HepG2 (cell line): ENCODE measurements around the gene TMEM269.

Source experiments
- EZH2 ChIP-seq: conservative IDR thresholded peaks from 2 replicates; pipeline ENCODE4 v1.6.1; 2012; ENCODE audit warnings: mild to moderate bottlenecking, low read depth, low read length, moderate library complexity
- TF ChIP-seq, protein P1 (sequence below): sonication (generic); formaldehyde crosslinking; IDR thresholded peaks from 2 replicates; pipeline ENCODE4 v1.5.0; 2020; ENCODE audit warnings: missing genetic modification reagents, mild to moderate bottlenecking, borderline replicate concordance

DNA sequence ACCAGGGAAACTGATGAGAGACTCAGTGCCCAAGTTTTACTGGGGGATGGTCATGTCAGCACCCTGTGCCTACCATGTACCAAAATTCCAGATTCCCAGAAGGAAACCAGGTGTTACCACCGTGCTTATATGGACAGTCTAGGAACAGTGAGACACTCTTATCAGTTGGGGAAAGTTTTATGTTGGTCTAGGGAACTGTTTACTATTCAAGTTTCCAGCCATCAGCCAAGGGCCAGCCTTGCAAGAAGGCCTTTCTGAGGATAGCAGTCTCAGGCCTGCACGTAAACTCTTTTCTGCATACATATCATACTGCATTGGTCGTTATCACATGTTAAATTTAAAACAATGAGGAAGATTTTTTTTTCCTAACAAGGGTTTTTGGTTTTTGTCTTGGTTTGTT, 12.6 kb downstream of the TMEM269 start:
- TF ChIP-seq, protein P1, sequence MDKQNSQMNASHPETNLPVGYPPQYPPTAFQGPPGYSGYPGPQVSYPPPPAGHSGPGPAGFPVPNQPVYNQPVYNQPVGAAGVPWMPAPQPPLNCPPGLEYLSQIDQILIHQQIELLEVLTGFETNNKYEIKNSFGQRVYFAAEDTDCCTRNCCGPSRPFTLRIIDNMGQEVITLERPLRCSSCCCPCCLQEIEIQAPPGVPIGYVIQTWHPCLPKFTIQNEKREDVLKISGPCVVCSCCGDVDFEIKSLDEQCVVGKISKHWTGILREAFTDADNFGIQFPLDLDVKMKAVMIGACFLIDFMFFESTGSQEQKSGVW (CRISPR knock-in tag) = no peak
- no peak for TF ChIP-seq EZH2
